ENCODE results near the gene MAPRE3. TPM values are rescaled to one million over a fixed set of nuclear protein-coding genes. Genes with fewer than 3 reads are reported as not detected.

MAPRE3 gene
- total RNA-seq, 4 donors from 2014 or later: 13.0 to 25.1 (median 17.2) TPM

DNA sequence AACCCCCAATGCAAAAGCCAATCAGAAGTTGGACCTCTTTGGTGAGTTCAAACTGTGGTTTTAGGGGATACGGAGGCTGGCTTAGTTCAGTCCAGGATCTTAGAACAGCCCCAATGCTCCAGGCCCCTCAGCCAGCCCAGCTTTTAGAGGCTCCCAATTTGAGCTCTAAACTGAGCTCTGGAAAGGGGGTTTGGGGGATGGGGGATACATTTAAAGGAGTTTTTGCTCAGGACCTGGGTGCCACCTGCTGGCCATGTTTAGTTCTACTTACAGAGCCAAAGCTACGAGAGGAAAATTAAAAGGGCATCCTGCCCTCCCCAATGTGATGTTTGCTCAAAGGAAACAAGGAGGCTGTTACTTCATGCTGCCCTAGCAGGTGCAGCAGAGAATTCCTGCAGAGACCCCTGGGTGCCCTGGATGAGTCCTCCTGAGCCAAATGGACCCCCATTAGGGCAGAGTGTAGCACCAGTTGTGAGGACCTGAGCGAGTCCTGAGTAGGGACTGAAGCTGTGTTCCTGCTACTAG is 46.4 kb downstream of the MAPRE3 start:
- TF ChIP-seq, protein P1, sequence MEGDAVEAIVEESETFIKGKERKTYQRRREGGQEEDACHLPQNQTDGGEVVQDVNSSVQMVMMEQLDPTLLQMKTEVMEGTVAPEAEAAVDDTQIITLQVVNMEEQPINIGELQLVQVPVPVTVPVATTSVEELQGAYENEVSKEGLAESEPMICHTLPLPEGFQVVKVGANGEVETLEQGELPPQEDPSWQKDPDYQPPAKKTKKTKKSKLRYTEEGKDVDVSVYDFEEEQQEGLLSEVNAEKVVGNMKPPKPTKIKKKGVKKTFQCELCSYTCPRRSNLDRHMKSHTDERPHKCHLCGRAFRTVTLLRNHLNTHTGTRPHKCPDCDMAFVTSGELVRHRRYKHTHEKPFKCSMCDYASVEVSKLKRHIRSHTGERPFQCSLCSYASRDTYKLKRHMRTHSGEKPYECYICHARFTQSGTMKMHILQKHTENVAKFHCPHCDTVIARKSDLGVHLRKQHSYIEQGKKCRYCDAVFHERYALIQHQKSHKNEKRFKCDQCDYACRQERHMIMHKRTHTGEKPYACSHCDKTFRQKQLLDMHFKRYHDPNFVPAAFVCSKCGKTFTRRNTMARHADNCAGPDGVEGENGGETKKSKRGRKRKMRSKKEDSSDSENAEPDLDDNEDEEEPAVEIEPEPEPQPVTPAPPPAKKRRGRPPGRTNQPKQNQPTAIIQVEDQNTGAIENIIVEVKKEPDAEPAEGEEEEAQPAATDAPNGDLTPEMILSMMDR (IDR thresholded peaks at IDR 0.05; ENCODE audit: low read depth): no peak

DNA sequence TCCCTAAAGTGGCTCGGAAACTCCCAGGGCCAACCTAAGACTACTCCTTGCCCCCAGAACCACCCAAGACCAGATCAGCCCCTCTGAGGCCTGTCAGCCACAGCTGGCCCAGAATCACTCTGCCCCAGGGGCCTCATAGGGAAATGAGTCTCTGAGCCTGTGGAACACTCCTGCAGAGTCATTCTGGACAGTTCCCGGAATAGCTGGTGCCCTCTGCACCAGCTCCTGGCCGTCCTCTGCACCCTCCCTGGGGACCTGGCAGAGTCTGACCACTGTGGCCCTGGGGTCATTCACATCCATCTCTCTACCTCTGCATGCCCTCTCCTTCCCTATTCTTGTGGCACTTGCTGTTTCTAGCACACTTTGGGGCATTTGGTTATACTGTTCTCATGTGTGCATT is 47.7 kb downstream of the MAPRE3 start:
- TF ChIP-seq, protein P1 (IDR thresholded peaks at IDR 0.05; ENCODE audit: low read depth): no peak

DNA sequence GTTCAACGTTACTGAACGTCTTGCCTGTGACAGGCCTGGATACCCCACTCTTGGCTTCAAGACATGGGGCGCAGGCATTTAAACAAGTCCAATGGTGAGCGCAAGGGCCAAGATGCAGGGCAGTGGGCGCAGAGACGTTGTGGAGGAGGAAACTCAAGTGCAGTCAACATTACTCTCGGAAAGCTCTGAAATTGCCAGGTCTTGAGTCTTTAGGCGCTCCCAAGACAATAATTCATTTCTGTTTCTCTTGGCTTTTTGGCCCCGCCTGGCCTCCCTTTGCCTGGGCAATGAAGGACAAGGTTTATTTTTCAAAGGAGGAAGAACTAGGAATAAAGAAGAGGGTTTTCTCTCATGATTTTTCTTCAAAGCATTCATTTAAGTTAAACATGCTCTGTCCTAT is 49.0 kb downstream of the MAPRE3 start:
- TF ChIP-seq, protein P1 (IDR thresholded peaks at IDR 0.05; ENCODE audit: low read depth): no peak

DNA sequence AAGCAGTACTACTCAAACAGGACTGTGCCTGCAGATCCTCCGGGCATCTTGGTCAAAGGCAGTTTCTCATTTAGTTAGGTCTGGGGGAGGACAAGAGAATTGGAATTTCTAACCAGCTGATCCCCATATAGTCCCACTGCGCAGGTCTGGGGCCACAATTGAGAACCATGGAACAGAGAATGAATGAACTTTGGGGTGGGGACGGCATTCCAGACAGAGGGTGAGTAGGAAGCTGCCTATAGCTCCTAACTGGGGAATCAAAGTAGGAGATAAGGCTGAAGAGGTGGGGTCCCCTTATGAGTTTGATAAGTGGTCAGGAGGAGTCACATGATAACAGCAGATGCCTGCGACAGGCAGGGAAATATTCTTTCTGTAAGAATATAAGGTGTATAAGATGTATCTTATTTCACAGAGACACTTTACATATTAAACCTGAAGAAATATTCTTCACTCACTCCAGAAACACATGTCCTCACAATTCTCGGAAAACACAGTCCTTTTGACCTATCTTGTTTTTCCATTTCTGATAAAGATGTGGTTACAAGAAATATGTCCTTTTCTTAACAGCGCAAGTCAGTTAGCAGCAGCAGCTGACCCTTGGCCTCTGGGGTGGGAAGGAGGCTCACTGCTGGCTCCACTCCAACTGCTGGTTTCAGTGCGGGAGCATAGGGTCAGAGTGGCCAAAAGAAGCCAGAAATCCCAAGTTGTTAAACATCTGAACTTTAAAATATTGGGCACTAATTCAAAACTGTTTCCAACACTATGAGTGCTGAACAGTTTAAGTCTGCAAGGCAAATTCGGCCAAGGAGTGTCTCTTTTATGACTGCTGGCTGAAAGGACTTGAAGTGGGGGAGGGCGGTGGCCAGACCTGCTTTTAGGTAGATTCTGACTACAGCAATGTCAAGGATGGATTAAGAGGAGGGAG is 49.8 kb downstream of the MAPRE3 start:
- TF ChIP-seq, protein P1 (IDR thresholded peaks at IDR 0.05; ENCODE audit: low read depth): no peak

DNA sequence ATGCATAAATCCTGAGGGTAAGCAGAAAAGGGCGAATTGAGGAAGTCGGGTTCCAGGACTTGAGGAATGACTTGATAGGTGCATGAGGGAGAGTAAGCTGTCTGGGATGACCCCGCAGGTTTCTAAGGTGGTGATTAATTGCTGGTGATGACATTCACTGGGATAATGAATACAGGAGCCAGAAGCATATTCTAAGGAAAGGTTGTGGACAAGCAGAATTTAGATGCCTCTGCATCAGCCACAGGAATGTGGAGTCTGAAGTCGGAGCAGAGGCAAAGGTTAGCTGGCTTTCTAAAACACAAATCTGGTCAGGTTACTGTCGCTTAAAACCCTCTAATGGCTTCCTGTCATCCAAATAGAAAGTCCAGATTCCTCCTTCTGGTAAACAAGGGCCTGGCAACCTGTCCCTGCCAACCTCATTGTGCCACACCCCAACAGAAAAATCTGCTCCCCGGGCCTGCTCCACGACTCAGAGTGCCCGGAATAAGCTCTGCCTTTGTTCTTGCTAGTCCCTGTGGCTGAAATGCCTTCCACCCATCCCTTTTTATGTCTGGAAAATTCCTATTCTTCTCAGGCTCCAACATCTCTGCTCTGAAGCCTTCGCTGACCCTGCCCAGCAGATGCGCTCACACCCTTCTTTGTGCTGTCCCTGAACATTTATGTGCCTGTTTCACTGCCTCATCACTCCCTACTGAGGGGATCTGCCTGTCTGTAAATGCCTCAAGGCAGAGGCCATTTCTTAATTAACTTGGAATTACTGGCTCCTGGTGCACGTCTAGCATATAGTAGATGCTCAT is 51.0 kb downstream of the MAPRE3 start:
- TF ChIP-seq, protein P1 (IDR thresholded peaks at IDR 0.05; ENCODE audit: low read depth): no peak

DNA sequence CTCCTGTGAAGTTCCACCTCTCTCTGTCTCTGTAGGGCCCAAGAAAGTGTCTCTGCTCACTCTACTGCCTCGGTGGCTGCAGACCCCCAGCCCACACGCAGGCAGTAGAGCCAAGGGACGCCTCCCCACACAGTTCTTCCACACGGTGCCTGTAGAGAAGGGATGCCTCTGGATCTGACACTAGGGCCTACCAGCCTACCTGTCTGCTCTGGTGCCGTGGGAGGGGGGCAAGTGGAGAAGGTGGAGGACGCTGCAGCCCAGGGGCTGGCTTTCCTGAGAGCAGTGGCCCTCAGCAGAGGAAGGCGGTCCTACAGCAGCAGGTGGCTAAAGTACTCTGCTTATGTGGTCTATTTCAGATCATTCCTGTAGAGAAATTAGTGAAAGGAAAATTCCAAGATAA is 53.3 kb downstream of the MAPRE3 start:
- TF ChIP-seq, protein P1 (IDR thresholded peaks at IDR 0.05; ENCODE audit: low read depth): no peak

DNA sequence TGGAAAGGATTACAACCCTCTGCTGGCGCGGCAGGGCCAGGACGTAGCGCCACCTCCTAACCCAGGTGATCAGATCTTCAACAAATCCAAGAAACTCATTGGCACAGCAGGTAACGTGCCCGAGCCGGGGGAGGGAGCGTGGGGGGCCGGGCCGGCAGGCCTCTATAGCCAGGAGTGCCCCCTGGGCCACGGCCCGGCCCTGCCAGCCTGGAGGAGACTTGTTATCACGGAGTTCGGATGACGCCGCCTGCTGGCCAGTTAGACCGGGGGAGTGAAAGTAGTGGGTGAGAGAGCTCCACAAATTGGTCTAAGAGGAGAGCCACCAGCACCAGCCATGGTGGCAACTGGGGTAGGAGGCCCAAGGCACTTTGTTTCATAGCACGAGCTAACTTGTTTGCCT is 53.8 kb downstream of the MAPRE3 start:
- TF ChIP-seq, protein P1 (IDR thresholded peaks at IDR 0.05; ENCODE audit: low read depth): no peak
